HG02610 (cell line): ENCODE data around the gene ARMC2.
"Not testable (repeated sequence)": the region's sequence is repeated elsewhere in the genome, so short reads cannot be mapped to it uniquely, and the experiment has no call there.

Experiments used
- ATAC-seq: cut with Tn5 transposase; IDR thresholded peaks from one replicate; pipeline ENCODE4 v1.9.1; 2021; ENCODE audit warnings: mild to moderate bottlenecking, moderate library complexity; ENCODE audit not compliant: unreplicated experiment

The ARMC2 gene

DNA sequence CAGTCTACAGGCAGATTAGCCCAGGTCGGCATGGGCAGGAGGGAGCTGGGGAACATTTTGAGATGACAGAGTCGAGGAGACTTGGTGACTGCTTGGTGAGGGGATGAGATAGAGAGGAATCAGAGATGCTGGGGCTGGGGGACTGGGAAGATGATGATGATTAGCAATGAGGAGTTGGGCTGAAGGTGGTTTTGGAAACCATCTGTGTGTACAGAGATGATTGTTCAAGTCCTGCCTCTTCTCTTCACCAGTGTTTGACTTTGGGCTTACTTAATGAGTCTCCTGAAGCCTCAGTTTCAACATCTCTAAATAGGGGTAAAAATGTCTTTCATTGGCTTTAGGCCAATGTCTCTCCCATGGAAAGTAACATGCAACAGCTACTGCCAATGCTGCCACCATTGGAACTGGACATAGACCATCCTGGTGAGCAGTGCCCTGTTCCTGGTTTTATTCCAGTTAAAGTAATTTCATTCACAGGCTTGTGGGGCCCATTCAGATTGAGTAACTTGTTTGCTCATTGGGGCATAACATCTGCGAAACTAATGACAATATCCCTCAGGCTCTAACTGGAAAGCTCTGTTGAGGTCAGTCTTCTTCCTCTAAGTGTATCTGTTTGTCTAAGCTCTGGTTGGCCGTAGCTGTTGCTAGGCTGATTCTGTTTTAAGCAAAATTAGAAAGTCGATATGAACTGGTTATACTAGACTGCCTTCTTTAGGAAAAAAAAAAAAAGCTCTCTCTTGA is 99.1 kb downstream of the ARMC2 start:
- no peak for ATAC-seq

DNA sequence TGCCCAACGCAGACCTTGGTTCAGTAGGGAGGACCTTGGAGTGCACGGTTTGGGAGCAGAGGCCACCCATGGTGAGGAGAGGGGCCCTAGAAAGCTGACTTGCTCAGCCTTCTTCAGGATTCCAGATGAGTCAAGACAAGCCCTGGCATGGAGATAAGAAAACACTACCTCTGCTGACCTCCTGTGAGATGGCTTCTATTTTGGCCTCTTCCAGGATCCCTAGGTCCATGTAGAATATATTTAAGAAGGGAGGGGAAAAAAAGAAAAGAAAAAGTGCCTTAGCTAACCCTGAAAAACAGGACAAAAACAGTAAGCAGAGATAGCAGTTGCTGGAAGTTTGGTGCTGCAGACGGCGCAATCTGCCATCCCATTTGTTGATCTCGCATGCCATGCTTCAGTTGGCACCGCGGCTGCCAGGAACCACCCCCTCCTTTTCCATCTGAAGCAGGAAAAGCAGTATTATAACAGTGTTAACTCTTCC is 100.0 kb downstream of the ARMC2 start:
- ATAC-seq, result no peak

- ATAC-seq, result no peak
Observed at GRCh38 chr6:108951351-108951953, 103.2 kb downstream of the ARMC2 start.

- no peak for ATAC-seq
Observed at GRCh38 chr6:108952776-108953486, 104.7 kb downstream of the ARMC2 start.

GRCh38 chr6:108953681-108954080 is 105.5 kb downstream of the ARMC2 start:
- no peak for ATAC-seq

GRCh38 chr6:108955329-108955949 is 107.2 kb downstream of the ARMC2 start:
- ATAC-seq, result no peak

DNA sequence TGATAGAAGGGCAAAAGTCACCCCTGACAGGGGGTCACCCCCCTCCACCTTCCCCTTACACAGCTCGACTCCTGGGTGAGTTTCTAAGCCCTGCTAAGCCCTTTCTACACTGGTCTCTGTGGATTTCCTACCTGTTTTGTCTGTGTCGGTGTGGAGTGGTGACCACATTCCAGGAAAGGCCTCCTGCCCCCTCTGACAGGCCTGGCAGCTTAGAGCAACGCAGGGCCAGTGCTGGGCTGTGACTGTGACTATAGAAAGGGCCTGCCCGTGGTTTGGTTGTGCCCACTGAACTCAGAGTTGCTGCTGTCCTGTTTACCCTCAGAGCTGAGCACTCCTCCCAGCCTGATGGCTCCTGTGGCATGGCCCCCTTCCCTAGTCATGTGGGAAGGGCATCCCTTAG is 109.0 kb downstream of the ARMC2 start:
- no peak for ATAC-seq

GRCh38 chr6:108958900-108959770 is 110.9 kb downstream of the ARMC2 start:
- ATAC-seq, result no peak

GRCh38 chr6:108959972-108960582 is 111.9 kb downstream of the ARMC2 start:
- no peak for ATAC-seq

DNA sequence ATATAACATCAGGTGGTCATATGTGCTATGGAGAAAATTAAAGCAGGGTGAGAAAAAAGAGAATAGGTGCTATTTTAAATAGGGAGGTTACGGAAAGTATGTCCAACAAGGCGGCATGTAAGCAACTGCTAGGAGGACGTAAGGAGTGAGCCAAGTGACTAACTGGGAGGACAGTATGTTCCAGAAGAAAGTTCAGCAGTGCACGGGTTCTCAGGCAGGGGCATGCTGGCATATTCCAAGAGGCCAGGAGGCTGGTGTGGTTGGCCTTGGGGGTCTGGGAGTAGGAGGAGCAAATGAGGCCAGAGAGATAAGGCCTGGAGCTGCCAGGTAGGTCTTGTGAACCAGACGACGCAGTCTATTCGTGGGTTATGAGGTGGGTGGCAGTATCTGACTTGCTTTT is 112.4 kb downstream of the ARMC2 start:
- ATAC-seq, result no peak

DNA sequence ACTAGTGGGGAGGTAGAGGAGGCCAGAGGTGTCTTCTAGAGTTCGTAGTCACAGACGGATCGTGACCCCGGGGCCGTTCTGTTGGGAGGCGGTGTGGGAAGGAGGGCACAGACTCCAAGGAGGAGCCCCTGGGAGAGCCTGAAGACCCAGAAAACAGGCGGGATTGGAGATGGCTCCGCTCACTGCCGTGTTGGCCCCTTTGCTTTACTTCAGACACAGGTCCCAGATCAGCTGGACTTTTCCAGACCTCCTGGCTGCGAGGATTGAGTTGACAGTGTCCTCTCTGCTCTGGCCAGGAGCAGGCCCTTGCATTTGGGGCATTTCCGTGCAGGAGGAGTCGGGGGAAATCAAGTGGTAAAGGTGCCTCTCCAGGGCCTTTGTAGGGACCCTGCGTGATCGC is 112.9 kb downstream of the ARMC2 start:
- no peak for ATAC-seq

DNA sequence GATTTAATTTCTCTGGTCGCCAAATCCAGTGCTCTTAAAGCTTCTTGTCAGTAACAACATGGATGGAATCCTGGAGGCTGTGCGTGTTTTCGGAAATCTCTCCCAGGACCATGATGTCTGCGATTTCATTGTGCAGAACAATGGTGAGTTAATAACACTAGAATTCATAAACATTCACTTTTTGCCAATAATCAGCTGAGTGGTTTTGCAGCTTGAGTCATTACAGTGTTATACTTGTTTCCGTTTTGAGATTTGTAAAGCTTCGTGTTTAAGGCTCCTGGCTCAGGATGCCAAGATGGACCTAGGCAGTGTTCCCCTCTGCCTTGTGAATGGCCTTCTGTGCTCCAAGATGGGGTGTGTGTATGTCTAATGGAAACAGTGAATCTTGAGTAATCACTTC is 113.8 kb downstream of the ARMC2 start:
- ATAC-seq, result no peak

- ATAC-seq, result no peak
Observed at GRCh38 chr6:108966251-108966650, 118.0 kb downstream of the ARMC2 start.

DNA sequence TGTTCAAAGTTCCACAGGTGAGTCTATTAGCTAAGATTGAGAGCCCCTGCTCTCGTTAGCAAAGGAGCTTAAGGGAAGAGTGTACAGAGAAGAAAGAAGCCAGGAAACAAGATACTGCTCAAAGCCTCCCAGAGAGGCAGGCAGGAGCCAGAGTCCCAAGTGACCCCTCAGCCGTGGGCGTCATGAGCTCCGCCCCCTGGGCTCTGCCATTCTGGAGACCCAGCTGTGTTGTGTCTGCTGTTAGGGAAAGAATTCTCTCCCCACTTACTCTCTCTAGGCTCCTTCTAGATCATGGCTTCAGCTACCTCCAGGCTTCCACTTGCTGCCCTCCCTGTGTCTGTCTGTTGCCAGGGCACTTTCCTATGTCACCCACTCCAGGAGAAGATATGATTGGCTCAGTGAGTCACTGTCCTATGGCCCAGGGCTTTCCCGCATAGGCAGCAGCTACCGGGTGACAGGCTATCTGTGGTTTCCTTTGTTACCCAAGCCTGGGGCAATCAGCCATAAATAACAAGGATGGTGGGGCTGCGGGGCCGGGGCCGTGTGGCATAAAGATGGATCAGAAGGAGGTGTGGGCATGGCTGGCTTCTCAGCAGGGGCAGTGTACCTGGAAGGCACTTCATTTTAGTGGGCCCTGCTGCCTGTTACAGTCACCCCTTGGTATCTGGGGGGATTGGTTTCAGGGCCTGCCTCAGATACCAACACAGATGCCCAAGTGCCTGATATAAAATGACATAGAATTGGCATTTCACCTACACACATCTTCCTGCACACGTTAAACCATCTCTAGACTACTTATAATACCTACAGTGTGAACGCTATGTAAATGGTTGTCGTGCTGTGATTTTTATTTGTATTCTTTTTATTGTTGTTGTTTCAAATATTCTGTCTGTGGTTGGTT is 118.9 kb downstream of the ARMC2 start:
- no peak for ATAC-seq

GRCh38 chr6:108968325-108969316 is 120.4 kb downstream of the ARMC2 start:
- no peak for ATAC-seq

GRCh38 chr6:108969776-108970175 is 121.6 kb downstream of the ARMC2 start:
- ATAC-seq, result no peak

DNA sequence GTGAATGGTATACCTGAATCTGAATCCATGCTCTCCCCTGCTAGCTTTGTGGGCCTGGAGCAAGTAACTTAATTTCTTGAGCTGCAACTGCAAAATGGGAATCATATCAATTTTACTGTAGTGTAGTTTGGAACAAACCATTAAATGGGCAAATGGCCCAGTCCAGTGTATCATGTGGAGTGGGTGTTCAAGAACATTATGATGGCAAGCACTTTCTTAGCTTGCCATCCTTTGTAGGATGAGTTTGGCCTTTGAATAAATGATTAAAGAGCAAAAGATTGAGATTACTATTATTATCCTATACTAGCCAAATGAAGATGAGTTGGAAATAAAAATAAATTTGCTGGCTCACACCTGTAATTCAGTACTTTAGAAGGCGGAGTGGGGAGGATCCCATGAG is 126.0 kb downstream of the ARMC2 start:
- no peak for ATAC-seq

DNA sequence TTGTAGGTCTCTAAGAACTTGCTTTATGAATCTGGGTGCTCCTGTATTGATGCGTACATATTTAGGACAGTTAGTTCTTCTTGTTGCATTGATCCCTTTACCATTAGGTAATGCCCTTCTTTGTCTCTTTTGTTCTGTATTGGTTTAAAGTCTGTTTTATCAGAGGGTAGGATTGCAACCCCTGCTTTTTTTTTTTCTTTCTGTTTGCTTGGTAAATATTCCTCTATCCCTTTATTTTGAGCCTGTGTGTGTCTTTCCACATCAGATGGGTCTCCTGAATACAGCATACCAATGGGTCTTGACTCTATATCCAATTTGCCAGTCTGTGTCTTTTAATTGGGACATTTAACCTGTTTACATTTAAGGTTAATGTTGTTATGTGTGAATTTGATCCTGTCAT is 130.4 kb downstream of the ARMC2 start:
- ATAC-seq, result not testable (repeated sequence)
